ENCODE measurements around the gene USP22. TPM values are rescaled to one million over a fixed set of nuclear protein-coding genes. Genes with fewer than 3 reads are reported as not detected.

USP22 gene
- total RNA-seq, 1 donor from 2014 or later = 257 TPM

DNA sequence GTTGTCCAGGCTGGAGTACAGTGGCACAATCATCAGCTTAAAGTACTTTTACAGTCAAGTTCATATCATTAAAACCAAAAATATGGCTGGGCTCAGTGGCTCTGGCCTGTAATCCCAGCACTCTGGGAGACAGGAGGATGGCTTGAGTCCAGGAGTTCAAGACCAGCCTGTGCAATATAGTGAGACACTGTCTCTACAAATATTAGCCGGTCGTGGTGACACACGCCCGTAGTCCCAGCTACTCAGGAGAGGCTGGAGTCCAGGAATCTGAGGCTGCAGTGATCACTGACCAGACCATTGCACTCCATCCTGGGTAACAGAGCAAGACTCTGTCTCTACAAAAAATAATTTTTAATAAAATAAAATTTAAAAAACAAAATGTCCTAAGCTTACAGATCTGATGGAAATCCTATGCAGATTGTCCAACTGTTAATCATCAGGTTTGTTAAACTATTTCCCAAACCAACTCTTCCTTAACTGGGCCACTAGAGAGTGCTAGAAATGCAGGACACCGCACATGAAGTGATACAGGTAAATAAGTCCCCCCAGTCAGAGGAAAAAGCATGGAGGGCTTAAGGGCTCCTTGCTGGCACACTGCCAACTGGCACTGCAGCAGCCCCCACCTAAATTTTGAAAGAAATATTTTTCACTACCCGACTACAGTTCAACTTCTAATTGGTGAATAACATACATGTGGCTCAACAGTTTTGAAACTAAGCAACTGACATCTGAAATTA is 2.8 kb downstream of the USP22 start:
- peak overlapping the region; percentile 95 for H3K27ac Mint-ChIP-seq (ENCODE audit: unreplicated experiment)
- DNase-seq (ENCODE audit: extremely low spot score, unreplicated experiment) = no peak

DNA sequence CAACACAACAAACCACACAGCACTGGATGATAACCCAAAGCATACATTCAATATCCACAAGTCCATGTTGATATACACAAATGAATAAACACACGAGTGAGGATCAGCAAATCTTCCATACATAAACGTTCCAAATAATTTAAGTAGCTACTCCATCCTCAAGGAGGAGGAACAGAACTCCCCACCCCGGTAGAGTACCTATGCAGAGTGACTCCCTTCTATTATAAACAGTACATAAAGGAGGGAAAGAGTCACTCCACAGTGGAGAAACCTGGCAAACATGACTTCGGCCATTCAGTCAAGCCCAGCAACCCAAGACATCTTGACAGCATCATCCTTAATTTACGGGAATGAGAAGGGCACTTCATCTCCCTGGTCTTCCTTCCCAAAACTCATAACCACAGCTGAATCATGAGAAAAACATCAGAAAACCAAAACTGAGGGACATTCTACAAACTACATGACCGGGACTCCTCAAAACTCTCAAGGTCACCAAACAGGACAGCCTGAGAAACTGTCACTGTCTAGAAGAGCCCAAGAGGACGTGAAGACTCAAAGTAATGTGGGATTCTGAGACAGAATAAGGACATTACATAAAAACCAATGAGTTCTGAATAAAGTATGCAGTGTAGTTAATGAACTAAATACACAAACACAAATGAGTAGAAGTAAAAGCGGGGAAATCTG is 5.6 kb downstream of the USP22 start:
- no peak overlapping the region for H3K27ac Mint-ChIP-seq (ENCODE audit: unreplicated experiment)
- DNase-seq (ENCODE audit: extremely low spot score, unreplicated experiment) = no peak
- no peak overlapping the region for H3K4me3 Mint-ChIP-seq (ENCODE audit: unreplicated experiment)
- H3K9me3 Mint-ChIP-seq (ENCODE audit: unreplicated experiment) = no peaks in the 10 kb centered on the region
- TF ChIP-seq, protein P1, sequence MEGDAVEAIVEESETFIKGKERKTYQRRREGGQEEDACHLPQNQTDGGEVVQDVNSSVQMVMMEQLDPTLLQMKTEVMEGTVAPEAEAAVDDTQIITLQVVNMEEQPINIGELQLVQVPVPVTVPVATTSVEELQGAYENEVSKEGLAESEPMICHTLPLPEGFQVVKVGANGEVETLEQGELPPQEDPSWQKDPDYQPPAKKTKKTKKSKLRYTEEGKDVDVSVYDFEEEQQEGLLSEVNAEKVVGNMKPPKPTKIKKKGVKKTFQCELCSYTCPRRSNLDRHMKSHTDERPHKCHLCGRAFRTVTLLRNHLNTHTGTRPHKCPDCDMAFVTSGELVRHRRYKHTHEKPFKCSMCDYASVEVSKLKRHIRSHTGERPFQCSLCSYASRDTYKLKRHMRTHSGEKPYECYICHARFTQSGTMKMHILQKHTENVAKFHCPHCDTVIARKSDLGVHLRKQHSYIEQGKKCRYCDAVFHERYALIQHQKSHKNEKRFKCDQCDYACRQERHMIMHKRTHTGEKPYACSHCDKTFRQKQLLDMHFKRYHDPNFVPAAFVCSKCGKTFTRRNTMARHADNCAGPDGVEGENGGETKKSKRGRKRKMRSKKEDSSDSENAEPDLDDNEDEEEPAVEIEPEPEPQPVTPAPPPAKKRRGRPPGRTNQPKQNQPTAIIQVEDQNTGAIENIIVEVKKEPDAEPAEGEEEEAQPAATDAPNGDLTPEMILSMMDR (IDR thresholded peaks at IDR 0.05) = no peak
- H3K36me3 Mint-ChIP-seq (ENCODE audit: unreplicated experiment) = peaks cover 8% of the 10 kb centered on the region
- peaks cover 66% of the 10 kb centered on the region for H3K4me1 Mint-ChIP-seq (ENCODE audit: unreplicated experiment)
- no peaks in the 10 kb centered on the region for H3K27me3 Mint-ChIP-seq (ENCODE audit: unreplicated experiment)

More for the DNA sequence above, 2.8 kb downstream of the USP22 start:
- Mint-ChIP-seq H3K36me3 (ENCODE audit: unreplicated experiment) (peaks cover 6% of the 10 kb centered on the region), H3K4me3 (ENCODE audit: unreplicated experiment) (peak overlapping the region; percentile 99), H3K4me1 (ENCODE audit: unreplicated experiment) (peaks cover 60% of the 10 kb centered on the region), H3K27me3 (ENCODE audit: unreplicated experiment) (no peaks in the 10 kb centered on the region), H3K9me3 (ENCODE audit: unreplicated experiment) (no peaks in the 10 kb centered on the region)
- TF ChIP-seq, protein P1 (IDR thresholded peaks at IDR 0.05) = peak; percentile 58

DNA sequence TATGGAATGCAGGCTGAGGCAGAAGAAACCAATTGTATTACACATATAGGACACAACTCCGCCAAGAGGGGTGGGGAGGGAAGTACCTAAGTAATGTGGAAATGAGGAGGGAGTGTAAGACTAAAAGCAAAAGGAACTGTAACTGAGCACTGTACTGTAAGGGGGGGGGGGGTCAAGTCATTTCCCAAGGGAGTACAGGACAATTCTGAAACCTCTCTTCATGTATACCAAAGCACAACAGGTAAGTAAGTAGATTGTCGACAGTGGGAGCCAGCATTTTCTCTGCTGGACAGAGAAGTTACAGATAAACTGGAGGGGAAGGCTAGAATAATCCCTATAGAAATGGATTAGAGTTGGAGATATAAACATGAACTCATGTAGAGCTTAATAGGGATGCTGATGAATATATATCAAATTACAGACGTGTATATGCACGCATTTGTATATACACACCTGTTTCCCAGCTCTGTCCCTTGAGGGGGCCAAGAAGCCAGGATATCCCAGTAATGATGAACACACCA is 6.4 kb downstream of the USP22 start:
- no peaks in the 10 kb centered on the region for H3K9me3 Mint-ChIP-seq (ENCODE audit: unreplicated experiment)
- TF ChIP-seq, protein P1 (IDR thresholded peaks at IDR 0.05) = no peak
- no peak overlapping the region for H3K4me3 Mint-ChIP-seq (ENCODE audit: unreplicated experiment)
- no peaks in the 10 kb centered on the region for H3K27me3 Mint-ChIP-seq (ENCODE audit: unreplicated experiment)
- H3K4me1 Mint-ChIP-seq (ENCODE audit: unreplicated experiment) = peaks cover 71% of the 10 kb centered on the region
- no peak for DNase-seq (ENCODE audit: extremely low spot score, unreplicated experiment)
- H3K36me3 Mint-ChIP-seq (ENCODE audit: unreplicated experiment) = peaks cover 6% of the 10 kb centered on the region
- peak overlapping the region; percentile 9 for H3K27ac Mint-ChIP-seq (ENCODE audit: unreplicated experiment)

DNA sequence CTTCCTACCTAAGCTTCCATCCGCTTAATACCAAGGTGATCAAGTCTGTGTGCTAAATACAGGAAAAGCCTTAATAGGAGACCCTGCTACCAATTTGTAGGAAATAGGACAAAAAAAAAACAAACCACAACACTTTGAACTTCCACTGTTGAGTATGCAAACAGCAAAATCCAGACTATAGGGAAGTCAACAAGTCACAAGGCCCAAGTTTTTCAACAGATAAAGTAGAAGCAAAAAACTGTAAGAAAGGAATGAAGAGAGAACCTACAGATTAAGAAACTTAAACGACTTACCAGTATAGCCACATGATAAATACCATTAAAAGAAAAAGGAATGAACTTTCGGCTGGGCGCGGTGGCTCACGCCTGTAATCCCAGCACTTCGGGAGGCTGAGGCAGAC is 7.4 kb downstream of the USP22 start:
- TF ChIP-seq, protein P1 (IDR thresholded peaks at IDR 0.05) = no peak
- H3K27me3 Mint-ChIP-seq (ENCODE audit: unreplicated experiment) = no peaks in the 10 kb centered on the region
- H3K27ac Mint-ChIP-seq (ENCODE audit: unreplicated experiment) = peak overlapping the region; percentile 70
- H3K36me3 Mint-ChIP-seq (ENCODE audit: unreplicated experiment) = peaks cover 6% of the 10 kb centered on the region
- H3K9me3 Mint-ChIP-seq (ENCODE audit: unreplicated experiment) = no peaks in the 10 kb centered on the region
- peaks cover 70% of the 10 kb centered on the region for H3K4me1 Mint-ChIP-seq (ENCODE audit: unreplicated experiment)
- DNase-seq (ENCODE audit: extremely low spot score, unreplicated experiment) = no peak
- H3K4me3 Mint-ChIP-seq (ENCODE audit: unreplicated experiment) = no peak overlapping the region

Measured in osteocyte (in vitro differentiated cells).